Ascending aorta (tissue), 2 donors: ENCODE measurements around the gene TPSG1. TPM values are rescaled to one million over a fixed set of nuclear protein-coding genes. Genes with fewer than 3 reads are reported as not detected.

Experiments used
- DNase-seq, 2 donors: peaks; one replicate each; pipeline ENCODE4 v3.0.0-alpha.2; 2019; ENCODE audit warnings: low spot score in 2 of 2
- H3K27ac ChIP-seq, 2 donors: fragments of 200-600 bp; sonication (generic); one replicate each; pipeline ENCODE4 v1.5.1; 2016 to 2017; ENCODE audit warnings: mild to moderate bottlenecking in 1 of 2
- H3K27me3 ChIP-seq: fragments of 200-600 bp; sonication (generic); one replicate; pipeline ENCODE4 v1.5.1; 2017
- H3K36me3 ChIP-seq, 2 donors: fragments of 200-600 bp; sonication (generic); one replicate each; pipeline ENCODE4 v1.5.1; 2016
- H3K4me1 ChIP-seq, 2 donors: fragments of 200-600 bp; sonication (generic); one replicate each; pipeline ENCODE4 v1.5.1; 2016 to 2017; ENCODE audit warnings: mild to moderate bottlenecking in 1 of 2
- H3K4me3 ChIP-seq, 2 donors: fragments of 200-600 bp; sonication (generic); one replicate each; pipeline ENCODE4 v1.5.1; 2016 to 2017; ENCODE audit warnings: mild to moderate bottlenecking in 1 of 2
- H3K9me3 ChIP-seq, 2 donors: fragments of 200-600 bp; sonication (generic); one replicate each; pipeline ENCODE4 v1.5.1; 2016
- CTCF ChIP-seq, 3 experiments: fragments of 200-600 bp in 2 of 3; fragments of 450-650 bp in 1 of 3; sonication (generic) in 2 of 3; IDR thresholded peaks; one replicate each; pipeline ENCODE4 v1.5.1; 2016 to 2019; ENCODE audit warnings: antibody characterized with exemption in 3 of 3, mild to moderate bottlenecking in 1 of 3, moderate library complexity in 1 of 3
- intact Hi-C: fragments of 100-400 bp; cut with DNase I; formaldehyde crosslinking; loops from one replicate; pipeline ENCODE4 v1.15.1; 2023
- total RNA-seq: library from RNA; depleted of rRNA; stranded (reverse); fragments of >200 nt; gene quantifications from one replicate; pipeline ENCODE4 v1.1.0, GENCODE V29; 2016

TPSG1 gene
- total RNA-seq, 1 donor from 2014 or later: not detected

GRCh38 chr16:1213231-1213630 lies 11.8 kb downstream of the TPSG1 start:
- no peak for DNase-seq
- H3K36me3 ChIP-seq: peaks cover 0 to 2% of the 10 kb centered on the region in 2 donors
- H3K4me1 ChIP-seq: no peaks in the 10 kb centered on the region
- no peaks in the 10 kb centered on the region for H3K27me3 ChIP-seq
- TF ChIP-seq CTCF (IDR thresholded peaks at IDR 0.05): no peak
- H3K4me3 ChIP-seq: no peak overlapping the region
- no peak overlapping the region for H3K27ac ChIP-seq
- H3K9me3 ChIP-seq: no peaks in the 10 kb centered on the region
- intact Hi-C loops: loop anchor here (10.0 kb wide), 1 partner anchor 52 kb away; no protein-coding TSS in a partner anchor

GRCh38 chr16:1212616-1213194 lies 12.4 kb downstream of the TPSG1 start:
- DNase-seq: no peak
- H3K27me3 ChIP-seq: no peaks in the 10 kb centered on the region
- H3K36me3 ChIP-seq: no peaks in the 10 kb centered on the region
- H3K4me3 ChIP-seq: no peak overlapping the region
- H3K27ac ChIP-seq: no peak overlapping the region
- intact Hi-C loops: loop anchor here (10.0 kb wide), 1 partner anchor 52 kb away; no protein-coding TSS in a partner anchor
- H3K9me3 ChIP-seq: no peaks in the 10 kb centered on the region
- TF ChIP-seq CTCF (IDR thresholded peaks at IDR 0.05): no peak
- H3K4me1 ChIP-seq: no peaks in the 10 kb centered on the region

DNA sequence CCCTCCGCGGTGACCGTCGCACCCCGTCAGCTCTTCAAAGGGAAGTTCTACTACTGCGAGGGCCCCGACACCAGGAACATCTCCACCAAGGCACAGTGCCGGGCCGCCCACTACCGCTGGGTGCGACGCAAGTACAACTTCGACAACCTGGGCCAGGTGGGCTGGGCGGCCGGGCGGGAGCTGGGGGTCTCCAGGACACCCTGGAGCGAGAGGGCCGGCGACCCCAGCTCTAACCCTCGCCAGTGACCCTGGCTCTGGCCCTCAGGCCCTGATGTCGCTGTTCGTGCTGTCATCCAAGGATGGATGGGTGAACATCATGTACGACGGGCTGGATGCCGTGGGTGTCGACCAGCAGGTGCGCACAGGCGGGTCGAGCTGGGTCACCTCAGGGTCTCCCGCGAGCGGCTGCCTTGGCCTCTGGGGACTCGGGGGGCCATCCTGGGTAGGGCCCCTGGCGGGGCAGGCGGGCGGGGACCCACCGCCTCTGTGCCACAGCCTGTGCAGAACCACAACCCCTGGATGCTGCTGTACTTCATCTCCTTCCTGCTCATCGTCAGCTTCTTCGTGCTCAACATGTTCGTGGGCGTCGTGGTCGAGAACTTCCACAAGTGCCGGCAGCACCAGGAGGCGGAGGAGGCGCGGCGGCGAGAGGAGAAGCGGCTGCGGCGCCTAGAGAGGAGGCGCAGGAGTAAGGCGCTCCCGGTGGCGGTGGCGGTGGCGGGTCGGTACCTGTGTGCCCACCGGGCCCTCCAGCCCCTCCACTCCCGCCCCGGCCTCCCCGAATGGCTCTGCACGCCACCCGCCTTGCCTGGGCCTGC lies 13.4 kb downstream of the TPSG1 start:
- no peaks in the 10 kb centered on the region for H3K4me1 ChIP-seq
- H3K27ac ChIP-seq: no peak overlapping the region
- H3K4me3 ChIP-seq: no peak overlapping the region
- intact Hi-C loops: loop anchor here (10.0 kb wide), 1 partner anchor 53 kb away; no protein-coding TSS in a partner anchor
- H3K27me3 ChIP-seq: no peaks in the 10 kb centered on the region
- no peak for TF ChIP-seq CTCF (IDR thresholded peaks at IDR 0.05)
- H3K36me3 ChIP-seq: no peaks in the 10 kb centered on the region
- DNase-seq: no peak
- H3K9me3 ChIP-seq: no peaks in the 10 kb centered on the region

GRCh38 chr16:1210461-1210860 lies 14.6 kb downstream of the TPSG1 start:
- no peaks in the 10 kb centered on the region for H3K36me3 ChIP-seq

GRCh38 chr16:1209081-1209480 lies 16.0 kb downstream of the TPSG1 start:
- TF ChIP-seq CTCF (IDR thresholded peaks at IDR 0.05): no peak
- H3K27ac ChIP-seq: no peak overlapping the region
- no peak overlapping the region for H3K4me3 ChIP-seq
- no peaks in the 10 kb centered on the region for H3K9me3 ChIP-seq
- no peaks in the 10 kb centered on the region for H3K27me3 ChIP-seq
- DNase-seq: no peak
- H3K4me1 ChIP-seq: no peaks in the 10 kb centered on the region
- intact Hi-C loops: no loop called here
- no peaks in the 10 kb centered on the region for H3K36me3 ChIP-seq

More at GRCh38 chr16:1210461-1210860, 14.6 kb downstream of the TPSG1 start:
- Histone ChIP-seq H3K27ac (no peak overlapping the region), H3K27me3 (no peaks in the 10 kb centered on the region), H3K4me1 (no peaks in the 10 kb centered on the region), H3K9me3 (no peaks in the 10 kb centered on the region), H3K4me3 (no peak overlapping the region)
- no peak for TF ChIP-seq CTCF (IDR thresholded peaks at IDR 0.05)
- intact Hi-C loops: loop anchor here (10.0 kb wide), 1 partner anchor 54 kb away; no protein-coding TSS in a partner anchor
- DNase-seq: no peak
